Colonic mucosa (tissue), 4 donors: ENCODE data around the gene CNTNAP1. TPM values are rescaled to one million over a fixed set of nuclear protein-coding genes. Genes with fewer than 3 reads are reported as not detected.

Experiments
- DNase-seq: peaks from one replicate; pipeline ENCODE4 v3.0.0-alpha.2; 2020
- H3K27ac ChIP-seq: fragments of 200-600 bp; one replicate; pipeline ENCODE4 v1.8.0; 2021
- H3K27me3 ChIP-seq: fragments of 200-600 bp; one replicate; pipeline ENCODE4 v1.8.0; 2021
- H3K36me3 ChIP-seq: fragments of 200-600 bp; one replicate; pipeline ENCODE4 v1.8.0; 2021
- H3K4me1 ChIP-seq: fragments of 200-600 bp; one replicate; pipeline ENCODE4 v1.8.0; 2021; ENCODE audit warnings: mild to moderate bottlenecking
- H3K4me3 ChIP-seq: fragments of 200-600 bp; one replicate; pipeline ENCODE4 v1.8.0; 2021
- H3K9ac ChIP-seq, 2 donors: one replicate each; pipeline ENCODE4 v1.7.0; 2013; ENCODE audit warnings: control low read depth in 2 of 2, low read depth in 2 of 2, low read length in 2 of 2
- H3K9me3 ChIP-seq: fragments of 200-600 bp; one replicate; pipeline ENCODE4 v1.8.0; 2021
- CTCF ChIP-seq: fragments of 200-600 bp; IDR thresholded peaks from one replicate; pipeline ENCODE4 v1.8.0; 2022; ENCODE audit warnings: antibody characterized with exemption, mild to moderate bottlenecking
- intact Hi-C: fragments of 100-400 bp; cut with DNase I; formaldehyde crosslinking; loops from one replicate; pipeline ENCODE4 v1.14.1; 2022
- total RNA-seq, 2 donors: library from RNA; stranded (reverse); fragmentation: NEBNext Ultra II Directional in 1 of 2; extraction: Animal tissue kit (Norgen Biotek cat#: 25700) in 1 of 2; gene quantifications; one replicate each; pipeline ENCODE4 v1.2.1, GENCODE V29; 2021
- donor health status: healthy.
- donor health status: DM: no; HTN: no; CAD: no.
- donor health status: DM: no; HTN: no; CAD: no.

Gene CNTNAP1
- total RNA-seq, 2 donors from 2014 or later = 1.5 to 5.0 TPM

GRCh38 chr17:42686520-42687128, 4.3 kb downstream of the CNTNAP1 start:
- intact Hi-C loops = loop anchor here (10.0 kb wide), 1 partner anchor 102 kb away; no protein-coding TSS in a partner anchor
- Histone ChIP-seq H3K9me3 (no peaks in the 10 kb centered on the region), H3K36me3 (no peaks in the 10 kb centered on the region), H3K27ac (no peak overlapping the region), H3K4me3 (no peak overlapping the region), H3K4me1 (peaks cover 8% of the 10 kb centered on the region), H3K27me3 (peaks cover 5% of the 10 kb centered on the region), H3K9ac (no peak overlapping the region)
- DNase-seq = no peak
- no peak for TF ChIP-seq CTCF

- Histone ChIP-seq H3K36me3 (no peaks in the 10 kb centered on the region), H3K27ac (no peak overlapping the region), H3K9ac (no peak overlapping the region), H3K4me1 (no peaks in the 10 kb centered on the region), H3K9me3 (no peaks in the 10 kb centered on the region), H3K27me3 (no peaks in the 10 kb centered on the region), H3K4me3 (no peak overlapping the region)
- TF ChIP-seq CTCF = no peak
- intact Hi-C loops = loop anchor here (10.0 kb wide), 1 partner anchor 103 kb away; no protein-coding TSS in a partner anchor
- no peak for DNase-seq
Measured at GRCh38 chr17:42687707-42688320, 5.5 kb downstream of the CNTNAP1 start.

- H3K36me3 ChIP-seq = no peaks in the 10 kb centered on the region
- no peak overlapping the region for H3K27ac ChIP-seq
- no peaks in the 10 kb centered on the region for H3K9me3 ChIP-seq
- TF ChIP-seq CTCF = no peak
- DNase-seq = no peak
- H3K27me3 ChIP-seq = no peaks in the 10 kb centered on the region
- intact Hi-C loops = no loop called here
- H3K4me3 ChIP-seq = no peak overlapping the region
- H3K9ac ChIP-seq = no peak overlapping the region
- no peaks in the 10 kb centered on the region for H3K4me1 ChIP-seq
Measured at GRCh38 chr17:42690596-42690995, 8.3 kb downstream of the CNTNAP1 start.

GRCh38 chr17:42691021-42691545, 8.8 kb downstream of the CNTNAP1 start:
- no peak for DNase-seq
- no peak for TF ChIP-seq CTCF
- Histone ChIP-seq H3K4me3 (no peak overlapping the region), H3K4me1 (no peaks in the 10 kb centered on the region), H3K27me3 (no peaks in the 10 kb centered on the region), H3K9me3 (no peaks in the 10 kb centered on the region), H3K9ac (no peak overlapping the region), H3K36me3 (no peaks in the 10 kb centered on the region), H3K27ac (no peak overlapping the region)
- intact Hi-C loops = no loop called here

- no peak overlapping the region for H3K4me3 ChIP-seq
- H3K4me1 ChIP-seq = no peaks in the 10 kb centered on the region
- TF ChIP-seq CTCF = no peak
- DNase-seq = no peak
- no peaks in the 10 kb centered on the region for H3K27me3 ChIP-seq
- H3K9me3 ChIP-seq = no peaks in the 10 kb centered on the region
- no peaks in the 10 kb centered on the region for H3K36me3 ChIP-seq
- intact Hi-C loops = no loop called here
- no peak overlapping the region for H3K9ac ChIP-seq
- no peak overlapping the region for H3K27ac ChIP-seq
Measured at GRCh38 chr17:42692489-42692888, 10.2 kb downstream of the CNTNAP1 start.
